ENCODE measurements around the gene COX11.
A peak's percentile ranks its signal among the peaks of the same experiment; 100 is the strongest.

Gene COX11

DNA sequence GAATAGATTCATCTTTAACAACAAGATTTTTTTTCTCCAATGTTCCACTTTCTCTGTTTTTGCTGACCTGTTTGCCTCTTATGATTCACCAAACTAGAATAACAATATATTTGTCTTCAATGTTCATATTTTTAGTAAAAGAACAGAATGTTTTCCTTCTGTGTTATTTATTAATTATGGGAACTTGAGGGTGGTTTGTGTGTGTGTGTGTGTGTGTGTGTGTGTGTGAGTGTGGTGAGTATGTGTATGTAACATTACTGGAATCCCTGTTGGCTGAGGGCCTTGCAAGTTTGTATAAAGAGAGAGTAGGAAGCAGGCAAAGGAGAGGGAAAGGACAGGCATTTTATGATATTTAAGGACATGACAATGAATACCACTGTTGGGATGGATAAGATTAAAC lies 13.9 kb upstream of the COX11 start:
- Histone ChIP-seq H3K4me3 (ENCODE audit: low read depth in 1 of 2, low read length in 2 of 2) (no peak overlapping the region), H3K36me3 (ENCODE audit: control insufficient read depth in 1 of 2, insufficient read depth in 2 of 2, low read length in 2 of 2) (peaks cover 0 to 4% of the 10 kb centered on the region in 2 donors), H3K9me3 (ENCODE audit: control insufficient read depth in 1 of 2, low read length in 2 of 2) (peaks cover 5 to 6% of the 10 kb centered on the region in 2 donors), H3K9ac (ENCODE audit: low read depth in 1 of 2, low read length in 2 of 2) (no peak overlapping the region), H3K4me1 (ENCODE audit: control insufficient read depth in 1 of 2, insufficient read depth in 2 of 2, low read length in 2 of 2) (no peaks in the 10 kb centered on the region), H3K27me3 (ENCODE audit: control insufficient read depth in 1 of 2, insufficient read depth in 2 of 2, low read length in 2 of 2) (no peaks in the 10 kb centered on the region), H3K27ac (ENCODE audit: low read depth, low read length) (no peak overlapping the region)

DNA sequence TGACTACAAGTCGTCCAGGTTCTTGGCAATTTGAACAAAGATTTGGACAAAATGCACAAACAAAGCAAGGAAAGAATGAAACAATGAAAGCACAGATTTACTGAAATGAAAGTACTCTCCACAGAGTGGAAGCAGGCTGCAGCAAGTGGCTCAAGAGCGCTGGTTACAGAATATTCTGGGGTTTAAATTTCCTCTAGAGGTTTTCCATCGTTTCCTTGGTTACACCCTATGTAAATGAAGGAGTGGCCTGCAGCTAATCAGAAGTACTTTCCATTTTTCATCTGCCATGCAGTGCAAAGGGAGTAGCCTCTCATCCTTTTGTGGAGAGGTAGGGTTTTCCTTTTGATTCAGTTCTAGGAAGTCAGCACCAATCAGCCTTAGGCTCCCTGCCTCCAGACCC lies 11.9 kb upstream of the COX11 start:
- H3K9ac ChIP-seq (ENCODE audit: low read depth in 1 of 2, low read length in 2 of 2), result no peak overlapping the region
- H3K4me1 ChIP-seq (ENCODE audit: control insufficient read depth in 1 of 2, insufficient read depth in 2 of 2, low read length in 2 of 2), result no peaks in the 10 kb centered on the region
- H3K36me3 ChIP-seq (ENCODE audit: control insufficient read depth in 1 of 2, insufficient read depth in 2 of 2, low read length in 2 of 2), result peaks cover 0 to 2% of the 10 kb centered on the region in 2 donors
- no peak overlapping the region for H3K4me3 ChIP-seq (ENCODE audit: low read depth in 1 of 2, low read length in 2 of 2)
- H3K27ac ChIP-seq (ENCODE audit: low read depth, low read length), result no peak overlapping the region
- H3K9me3 ChIP-seq (ENCODE audit: control insufficient read depth in 1 of 2, low read length in 2 of 2), result peaks cover 5 to 6% of the 10 kb centered on the region in 2 donors
- no peaks in the 10 kb centered on the region for H3K27me3 ChIP-seq (ENCODE audit: control insufficient read depth in 1 of 2, insufficient read depth in 2 of 2, low read length in 2 of 2)

DNA sequence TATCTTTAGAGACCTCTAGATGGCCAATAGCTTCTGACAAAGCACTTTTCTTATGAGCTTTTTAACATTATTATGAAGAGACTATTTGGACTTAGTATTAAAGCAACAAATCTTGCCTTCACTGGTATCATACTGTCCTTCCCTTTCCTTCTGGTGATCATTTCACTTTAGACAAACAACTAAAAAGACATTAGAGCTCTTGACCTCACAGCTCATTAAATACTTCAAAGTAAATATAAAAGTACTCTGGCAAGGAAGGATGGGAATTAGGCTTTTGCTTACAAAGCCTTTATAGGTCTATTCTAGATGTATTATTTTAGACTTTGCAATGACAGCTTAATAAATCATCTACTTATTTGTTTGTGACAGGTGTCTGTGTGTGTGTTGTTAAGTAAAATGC lies 11.2 kb upstream of the COX11 start:
- Histone ChIP-seq H3K4me1 (ENCODE audit: control insufficient read depth in 1 of 2, insufficient read depth in 2 of 2, low read length in 2 of 2) (no peaks in the 10 kb centered on the region), H3K9me3 (ENCODE audit: control insufficient read depth in 1 of 2, low read length in 2 of 2) (peaks cover 5 to 6% of the 10 kb centered on the region in 2 donors), H3K27ac (ENCODE audit: low read depth, low read length) (no peak overlapping the region), H3K9ac (ENCODE audit: low read depth in 1 of 2, low read length in 2 of 2) (no peak overlapping the region), H3K27me3 (ENCODE audit: control insufficient read depth in 1 of 2, insufficient read depth in 2 of 2, low read length in 2 of 2) (no peaks in the 10 kb centered on the region), H3K4me3 (ENCODE audit: low read depth in 1 of 2, low read length in 2 of 2) (no peak overlapping the region), H3K36me3 (ENCODE audit: control insufficient read depth in 1 of 2, insufficient read depth in 2 of 2, low read length in 2 of 2) (peaks cover 0 to 2% of the 10 kb centered on the region in 2 donors)

DNA sequence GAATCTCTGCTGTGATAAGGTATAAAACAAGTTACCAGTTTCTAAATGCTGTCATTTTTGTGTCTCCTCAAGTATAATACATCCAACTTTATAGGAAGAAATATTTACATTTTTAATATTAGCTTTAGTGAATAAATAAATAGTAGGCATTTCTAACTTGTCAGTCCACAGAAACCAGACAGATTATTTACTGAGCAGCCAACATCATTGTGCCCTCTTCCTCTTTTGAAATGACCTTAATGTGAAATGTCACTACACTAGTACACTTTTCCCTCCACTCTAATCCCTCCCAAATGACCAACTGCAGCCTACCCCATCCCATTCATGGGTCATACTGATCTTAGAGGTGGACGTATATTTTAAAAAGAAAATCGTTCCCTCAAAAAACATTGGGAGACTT lies 9.3 kb upstream of the COX11 start:
- Histone ChIP-seq H3K27me3 (ENCODE audit: control insufficient read depth in 1 of 2, insufficient read depth in 2 of 2, low read length in 2 of 2) (no peaks in the 10 kb centered on the region), H3K4me3 (ENCODE audit: low read depth in 1 of 2, low read length in 2 of 2) (no peak overlapping the region), H3K9me3 (ENCODE audit: control insufficient read depth in 1 of 2, low read length in 2 of 2) (peaks cover 5 to 6% of the 10 kb centered on the region in 2 donors), H3K27ac (ENCODE audit: low read depth, low read length) (no peak overlapping the region), H3K36me3 (ENCODE audit: control insufficient read depth in 1 of 2, insufficient read depth in 2 of 2, low read length in 2 of 2) (peaks cover 0 to 2% of the 10 kb centered on the region in 2 donors), H3K9ac (ENCODE audit: low read depth in 1 of 2, low read length in 2 of 2) (no peak overlapping the region), H3K4me1 (ENCODE audit: control insufficient read depth in 1 of 2, insufficient read depth in 2 of 2, low read length in 2 of 2) (no peaks in the 10 kb centered on the region)

DNA sequence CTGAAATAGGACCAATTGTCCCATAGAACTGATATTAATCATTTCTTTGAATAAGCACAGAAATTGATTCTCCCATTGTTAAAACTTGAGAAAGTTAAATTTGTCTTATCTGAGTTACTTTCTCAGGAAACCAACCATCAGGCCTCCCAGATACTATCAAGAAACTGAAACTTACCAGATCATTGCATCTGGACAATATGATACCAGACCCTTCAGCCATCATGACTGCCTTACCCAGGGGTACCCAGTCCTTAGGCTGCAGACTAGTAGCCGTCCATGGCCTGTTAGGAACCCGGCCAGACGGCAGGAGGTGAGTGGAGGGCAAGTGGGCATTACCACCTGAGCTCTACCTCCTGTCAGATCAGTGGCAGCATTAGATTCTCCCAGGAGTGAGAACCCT lies 7.9 kb upstream of the COX11 start:
- Histone ChIP-seq H3K36me3 (ENCODE audit: control insufficient read depth in 1 of 2, insufficient read depth in 2 of 2, low read length in 2 of 2) (peaks cover 0 to 2% of the 10 kb centered on the region in 2 donors), H3K9me3 (ENCODE audit: control insufficient read depth in 1 of 2, low read length in 2 of 2) (peaks cover 5 to 6% of the 10 kb centered on the region in 2 donors), H3K4me3 (ENCODE audit: low read depth in 1 of 2, low read length in 2 of 2) (no peak overlapping the region), H3K4me1 (ENCODE audit: control insufficient read depth in 1 of 2, insufficient read depth in 2 of 2, low read length in 2 of 2) (no peaks in the 10 kb centered on the region), H3K27ac (ENCODE audit: low read depth, low read length) (no peak overlapping the region), H3K9ac (ENCODE audit: low read depth in 1 of 2, low read length in 2 of 2) (no peak overlapping the region), H3K27me3 (ENCODE audit: control insufficient read depth in 1 of 2, insufficient read depth in 2 of 2, low read length in 2 of 2) (no peaks in the 10 kb centered on the region)

DNA sequence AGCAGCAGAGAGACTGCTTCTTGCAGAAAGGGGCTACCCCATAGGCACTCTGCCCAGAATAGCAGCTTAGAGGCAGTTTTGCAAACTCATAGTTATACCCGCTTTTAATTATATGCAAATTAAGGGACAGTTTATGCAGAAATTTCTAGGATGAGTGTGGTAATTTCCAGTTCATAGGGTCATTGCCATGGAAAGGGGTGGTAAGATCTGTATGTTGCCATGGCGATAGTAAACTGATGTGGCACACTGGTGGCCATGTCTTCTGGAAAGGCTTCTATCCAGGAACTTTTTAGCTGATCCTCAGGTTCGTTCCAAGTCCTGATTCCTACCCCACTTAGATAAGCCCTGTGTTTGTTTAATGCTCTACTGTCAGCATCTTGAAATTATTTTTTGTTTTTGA lies 6.3 kb upstream of the COX11 start:
- peaks cover 0 to 2% of the 10 kb centered on the region in 2 donors for H3K36me3 ChIP-seq (ENCODE audit: control insufficient read depth in 1 of 2, insufficient read depth in 2 of 2, low read length in 2 of 2)
- no peak overlapping the region for H3K9ac ChIP-seq (ENCODE audit: low read depth in 1 of 2, low read length in 2 of 2)
- no peak overlapping the region for H3K4me3 ChIP-seq (ENCODE audit: low read depth in 1 of 2, low read length in 2 of 2)
- no peaks in the 10 kb centered on the region for H3K27me3 ChIP-seq (ENCODE audit: control insufficient read depth in 1 of 2, insufficient read depth in 2 of 2, low read length in 2 of 2)
- H3K9me3 ChIP-seq (ENCODE audit: control insufficient read depth in 1 of 2, low read length in 2 of 2), result no peaks in the 10 kb centered on the region
- H3K27ac ChIP-seq (ENCODE audit: low read depth, low read length), result no peak overlapping the region
- peaks cover 6 to 9% of the 10 kb centered on the region in 2 donors for H3K4me1 ChIP-seq (ENCODE audit: control insufficient read depth in 1 of 2, insufficient read depth in 2 of 2, low read length in 2 of 2)

DNA sequence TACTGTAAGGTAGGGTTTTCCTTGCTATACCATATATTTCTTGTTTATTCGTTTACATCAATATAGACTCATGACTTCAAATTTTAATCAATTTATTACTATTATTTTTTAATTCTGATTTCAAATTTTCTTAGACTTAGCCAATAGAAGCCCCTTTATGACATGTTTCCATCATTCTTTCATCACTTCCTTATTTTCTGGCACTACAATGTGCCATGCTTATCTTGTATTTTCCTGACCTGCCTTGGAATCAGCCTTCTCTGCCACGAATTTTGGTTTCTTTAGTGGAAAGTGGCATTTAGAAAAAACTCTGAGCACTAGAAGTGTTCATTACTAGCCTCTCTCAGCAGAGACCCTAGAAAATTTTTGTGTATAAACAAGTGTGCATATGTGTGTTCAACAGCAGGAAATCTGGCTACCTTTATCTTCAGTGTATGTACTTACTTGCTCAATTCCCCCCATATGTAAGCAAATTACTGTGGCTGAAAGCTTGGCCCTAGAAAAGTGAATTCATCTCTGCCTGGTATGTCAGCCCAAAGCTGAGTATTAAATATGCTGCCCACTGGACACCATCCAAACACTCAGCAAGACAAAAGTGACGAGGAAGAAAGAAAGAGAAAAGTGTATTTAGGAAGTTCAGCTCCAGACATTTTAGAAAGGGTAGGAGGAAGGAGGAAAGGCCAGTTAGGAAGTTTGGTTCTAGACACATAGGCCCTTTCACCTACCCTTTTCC lies 4.1 kb upstream of the COX11 start:
- no peak overlapping the region for H3K9ac ChIP-seq (ENCODE audit: low read depth in 1 of 2, low read length in 2 of 2)
- H3K9me3 ChIP-seq (ENCODE audit: control insufficient read depth in 1 of 2, low read length in 2 of 2), result no peaks in the 10 kb centered on the region

DNA sequence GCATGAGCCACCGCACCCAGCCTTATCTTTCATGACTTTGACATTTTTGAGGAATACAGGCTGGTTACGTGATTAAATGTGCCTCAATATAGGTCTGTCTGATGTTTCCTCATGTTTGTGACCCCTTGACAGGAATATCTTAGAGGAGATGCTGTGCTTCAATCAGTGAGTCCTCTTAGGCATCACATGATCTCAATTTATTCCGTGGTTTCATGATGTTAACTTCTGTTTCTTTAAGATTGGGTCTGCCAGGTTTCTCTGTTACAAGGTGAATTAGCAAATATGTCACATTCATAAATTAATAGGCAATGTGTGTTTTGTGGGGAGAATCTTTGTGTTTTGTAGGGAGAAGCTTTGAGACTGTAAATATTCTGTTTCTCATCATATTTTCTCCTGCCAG lies 3.4 kb upstream of the COX11 start:
- Histone ChIP-seq H3K27me3 (ENCODE audit: control insufficient read depth in 1 of 2, insufficient read depth in 2 of 2, low read length in 2 of 2) (no peaks in the 10 kb centered on the region), H3K4me3 (ENCODE audit: low read depth in 1 of 2, low read length in 2 of 2) (no peak overlapping the region), H3K36me3 (ENCODE audit: control insufficient read depth in 1 of 2, insufficient read depth in 2 of 2, low read length in 2 of 2) (peaks cover 0 to 2% of the 10 kb centered on the region in 2 donors), H3K27ac (ENCODE audit: low read depth, low read length) (no peak overlapping the region), H3K4me1 (ENCODE audit: control insufficient read depth in 1 of 2, insufficient read depth in 2 of 2, low read length in 2 of 2) (peaks cover 15 to 18% of the 10 kb centered on the region in 2 donors), H3K9ac (ENCODE audit: low read depth in 1 of 2, low read length in 2 of 2) (no peak overlapping the region), H3K9me3 (ENCODE audit: control insufficient read depth in 1 of 2, low read length in 2 of 2) (no peaks in the 10 kb centered on the region)

More for the DNA sequence above, 4.1 kb upstream of the COX11 start:
- peaks cover 0 to 2% of the 10 kb centered on the region in 2 donors for H3K36me3 ChIP-seq (ENCODE audit: control insufficient read depth in 1 of 2, insufficient read depth in 2 of 2, low read length in 2 of 2)
- H3K27me3 ChIP-seq (ENCODE audit: control insufficient read depth in 1 of 2, insufficient read depth in 2 of 2, low read length in 2 of 2), result no peaks in the 10 kb centered on the region
- no peak overlapping the region for H3K27ac ChIP-seq (ENCODE audit: low read depth, low read length)
- peaks cover 14 to 15% of the 10 kb centered on the region in 2 donors for H3K4me1 ChIP-seq (ENCODE audit: control insufficient read depth in 1 of 2, insufficient read depth in 2 of 2, low read length in 2 of 2)
- H3K4me3 ChIP-seq (ENCODE audit: low read depth in 1 of 2, low read length in 2 of 2), result no peak overlapping the region

DNA sequence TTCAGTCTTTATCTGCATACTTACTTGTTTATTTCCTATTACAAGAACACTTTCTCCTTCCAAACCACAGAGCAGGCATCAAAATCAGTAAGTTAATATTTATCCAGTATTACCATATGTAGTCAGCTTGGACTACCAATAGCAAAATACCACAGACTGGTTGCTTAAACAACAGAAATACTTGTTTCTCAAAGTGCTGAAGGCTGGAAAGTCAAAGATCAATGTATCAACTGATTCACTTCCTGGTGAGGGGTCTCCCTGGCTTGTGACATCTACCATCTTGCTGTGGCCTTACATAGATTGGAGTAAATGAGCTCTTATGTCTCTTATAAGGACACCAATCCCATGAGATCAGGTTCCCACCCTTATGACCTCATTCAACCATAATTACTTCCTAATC lies 2.7 kb upstream of the COX11 start:
- H3K4me3 ChIP-seq (ENCODE audit: low read depth in 1 of 2, low read length in 2 of 2), result no peak overlapping the region
- H3K27me3 ChIP-seq (ENCODE audit: control insufficient read depth in 1 of 2, insufficient read depth in 2 of 2, low read length in 2 of 2), result no peaks in the 10 kb centered on the region
- H3K9me3 ChIP-seq (ENCODE audit: control insufficient read depth in 1 of 2, low read length in 2 of 2), result no peaks in the 10 kb centered on the region
- H3K36me3 ChIP-seq (ENCODE audit: control insufficient read depth in 1 of 2, insufficient read depth in 2 of 2, low read length in 2 of 2), result no peaks in the 10 kb centered on the region
- no peak overlapping the region for H3K9ac ChIP-seq (ENCODE audit: low read depth in 1 of 2, low read length in 2 of 2)
- peak overlapping the region; percentile 30 for H3K27ac ChIP-seq (ENCODE audit: low read depth, low read length)
- H3K4me1 ChIP-seq (ENCODE audit: control insufficient read depth in 1 of 2, insufficient read depth in 2 of 2, low read length in 2 of 2), result peaks cover 21 to 23% of the 10 kb centered on the region in 2 donors

DNA sequence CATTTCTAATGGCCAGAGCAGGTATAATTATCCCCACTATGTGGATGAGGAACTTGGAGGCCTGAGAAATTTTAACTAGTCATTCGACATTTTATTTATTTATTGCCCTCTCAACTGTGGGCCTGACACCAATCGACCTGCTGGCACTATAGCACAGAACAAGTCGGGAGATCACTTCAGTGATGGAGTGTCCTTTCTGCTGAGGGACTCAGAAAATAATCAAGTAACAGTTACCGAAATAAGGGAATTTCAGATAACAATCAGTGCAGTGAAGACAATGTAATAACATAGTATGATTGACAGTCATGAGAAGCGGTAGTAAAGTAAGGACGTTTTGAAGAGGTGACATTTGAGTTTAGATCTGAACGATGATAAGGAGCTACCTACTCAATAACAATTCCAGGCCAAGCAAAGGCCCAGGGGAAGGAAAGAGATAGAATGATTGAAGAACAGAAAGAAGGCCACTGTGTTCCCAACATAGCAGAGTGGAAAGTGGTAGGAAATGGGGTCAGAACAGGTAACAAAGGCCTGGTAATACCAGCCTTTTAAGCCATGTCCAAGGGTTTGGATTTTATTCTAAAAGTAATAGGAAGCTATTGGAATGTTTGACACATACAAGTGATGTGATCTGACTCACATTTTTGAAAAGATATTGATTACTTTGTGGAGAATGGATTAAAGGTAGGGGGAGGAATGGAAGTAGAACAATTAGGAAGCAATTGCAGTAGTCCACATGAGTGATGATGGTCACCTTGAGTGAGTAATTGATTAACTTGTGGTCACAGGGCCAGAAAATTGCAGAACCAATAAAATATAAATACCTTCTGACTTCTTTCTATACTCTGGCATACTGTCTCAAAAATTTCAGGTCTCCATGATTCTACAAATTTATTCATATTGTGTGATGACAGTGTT lies 1.5 kb upstream of the COX11 start:
- peaks cover 21 to 28% of the 10 kb centered on the region in 2 donors for H3K4me1 ChIP-seq (ENCODE audit: control insufficient read depth in 1 of 2, insufficient read depth in 2 of 2, low read length in 2 of 2)
- H3K4me3 ChIP-seq (ENCODE audit: low read depth in 1 of 2, low read length in 2 of 2), result peak overlapping the region; percentile 96 to 98
- H3K9me3 ChIP-seq (ENCODE audit: control insufficient read depth in 1 of 2, low read length in 2 of 2), result no peaks in the 10 kb centered on the region
- H3K36me3 ChIP-seq (ENCODE audit: control insufficient read depth in 1 of 2, insufficient read depth in 2 of 2, low read length in 2 of 2), result peaks cover 0 to 3% of the 10 kb centered on the region in 2 donors
- peak overlapping the region; percentile 86 to 92 for H3K9ac ChIP-seq (ENCODE audit: low read depth in 1 of 2, low read length in 2 of 2)
- H3K27ac ChIP-seq (ENCODE audit: low read depth, low read length), result peak overlapping the region; percentile 23
- H3K27me3 ChIP-seq (ENCODE audit: control insufficient read depth in 1 of 2, insufficient read depth in 2 of 2, low read length in 2 of 2), result no peaks in the 10 kb centered on the region
